ENCODE data around the gene DKC1. TPM values are rescaled to one million over a fixed set of nuclear protein-coding genes. Genes with fewer than 3 reads are reported as not detected.
A peak's percentile ranks its signal among the peaks of the same experiment; 100 is the strongest.

Gene DKC1
- total and polyA plus RNA-seq, 10 donors: 32.0 to 54.4 (median 39.0) TPM

- Histone ChIP-seq H3K27ac (peak overlapping the region in 6 of 8 donors; percentile 21 to 90 (median 74)), H3K27me3 (replicated peaks in 1 of 7) (no peaks in the 10 kb centered on the region), H3K4me1 (peaks cover 6 to 81% (median 64%) of the 10 kb centered on the region in 6 donors), H3K4me3 (no peak overlapping the region), H3K36me3 (no peaks in the 10 kb centered on the region), H3K9me3 (peaks cover 0 to 10% (median 0%) of the 10 kb centered on the region in 8 donors)
- intact Hi-C loops (cut with DNase I; ENCODE audit: low total_unique reads): no loop called here
- TF ChIP-seq POLR2A (IDR thresholded peaks at IDR 0.05) (no peak), CTCF (IDR thresholded peaks at IDR 0.05 in 8 of 11, conservative IDR thresholded peaks at IDR 0.05 in 3 of 11) (peak in 1 of 11 experiments; percentile 3)
- no peak for DNase-seq
- WGBS, 5 donors: 42 to 72% (median 55%) methylated on average over 2 of the region's 2 CpGs
These were observed 37.5 kb upstream of the DKC1 start for GRCh38 chrX:154724993-154725756.

DNA sequence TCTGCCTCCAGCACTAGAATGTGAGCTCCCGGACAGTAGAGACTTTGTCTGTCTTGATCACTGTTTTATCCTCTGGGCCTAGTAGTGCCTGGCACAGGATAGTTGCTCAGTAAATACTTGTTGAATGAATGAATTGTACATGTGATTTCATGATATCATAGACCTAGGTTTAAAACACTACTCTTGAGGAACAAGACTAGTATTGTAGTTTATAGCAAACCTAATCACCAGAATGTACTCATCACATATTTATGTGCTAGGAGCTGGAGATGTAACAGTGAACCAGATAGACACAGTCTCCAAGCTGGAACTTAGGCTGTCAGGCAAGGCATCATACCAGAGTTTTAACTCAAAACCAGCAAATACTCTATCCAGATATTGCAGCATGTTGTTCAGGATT lies 35.2 kb upstream of the DKC1 start:
- TF ChIP-seq CTCF (IDR thresholded peaks at IDR 0.05 in 8 of 11, conservative IDR thresholded peaks at IDR 0.05 in 3 of 11) (no peak), POLR2A (IDR thresholded peaks at IDR 0.05) (no peak), POLR2AphosphoS5 (IDR thresholded peaks at IDR 0.05) (no peak)
- H3K4me3 ChIP-seq: no peak overlapping the region
- H3K27ac ChIP-seq: peak overlapping the region in 6 of 8 donors; percentile 36 to 90 (median 84)
- DNase-seq: no peak
- no peaks in the 10 kb centered on the region for H3K9me3 ChIP-seq
- peaks cover 6 to 100% (median 83%) of the 10 kb centered on the region in 6 donors for H3K4me1 ChIP-seq
- H3K27me3 ChIP-seq (replicated peaks in 1 of 7): no peaks in the 10 kb centered on the region
- intact Hi-C loops (cut with DNase I; ENCODE audit: low total_unique reads): no loop called here
- WGBS, 5 donors: 83 to 94% (median 90%) methylated on average over 1 of the region's 1 CpG
- H3K36me3 ChIP-seq: no peaks in the 10 kb centered on the region

DNA sequence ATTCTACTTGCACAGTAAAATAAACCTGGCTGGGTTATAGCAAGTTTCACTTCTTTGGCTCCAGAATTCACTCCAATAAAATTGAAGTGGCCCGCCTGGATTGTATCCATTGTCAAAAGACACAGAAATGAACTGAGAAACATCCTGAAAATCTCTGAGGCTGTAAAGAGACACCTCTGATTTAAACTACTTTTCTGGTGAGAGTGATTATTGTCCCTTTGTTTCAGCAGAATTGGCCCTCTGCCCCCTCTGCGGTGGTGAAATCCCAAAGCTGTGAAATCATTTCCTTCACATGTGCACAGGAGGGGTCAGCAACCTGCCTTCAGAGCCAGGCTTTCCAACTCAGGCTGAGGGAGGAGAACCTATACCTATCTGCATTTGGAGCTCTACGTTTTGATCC lies 34.8 kb upstream of the DKC1 start:
- Histone ChIP-seq H3K9me3 (no peaks in the 10 kb centered on the region), H3K4me1 (peaks cover 6 to 100% (median 87%) of the 10 kb centered on the region in 6 donors), H3K36me3 (no peaks in the 10 kb centered on the region), H3K4me3 (no peak overlapping the region), H3K27ac (peak overlapping the region in 6 of 8 donors; percentile 36 to 90 (median 84)), H3K27me3 (replicated peaks in 1 of 7) (no peaks in the 10 kb centered on the region)
- 33 to 54% (median 45%) methylated on average over 2 to 3 of the region's 3 CpGs for WGBS, 5 donors
- intact Hi-C loops (cut with DNase I; ENCODE audit: low total_unique reads): no loop called here
- TF ChIP-seq POLR2A (IDR thresholded peaks at IDR 0.05): no peak
- TF ChIP-seq CTCF (IDR thresholded peaks at IDR 0.05 in 8 of 11, conservative IDR thresholded peaks at IDR 0.05 in 3 of 11): no peak
- TF ChIP-seq POLR2AphosphoS5 (IDR thresholded peaks at IDR 0.05): peak in 1 of 3 donors; percentile 37
- DNase-seq: no peak

GRCh38 chrX:154728431-154729190 lies 34.1 kb upstream of the DKC1 start:
- no peaks in the 10 kb centered on the region for H3K27me3 ChIP-seq (replicated peaks in 1 of 7)
- H3K36me3 ChIP-seq: no peaks in the 10 kb centered on the region
- H3K4me1 ChIP-seq: peaks cover 11 to 100% (median 89%) of the 10 kb centered on the region in 6 donors
- WGBS, 5 donors: 59 to 73% (median 61%) methylated on average over 7 of the region's 7 CpGs
- H3K27ac ChIP-seq: peak overlapping the region in 6 of 8 donors; percentile 65 to 90 (median 84)
- TF ChIP-seq CTCF (IDR thresholded peaks at IDR 0.05 in 8 of 11, conservative IDR thresholded peaks at IDR 0.05 in 3 of 11) (no peak), POLR2AphosphoS5 (IDR thresholded peaks at IDR 0.05) (no peak), POLR2A (IDR thresholded peaks at IDR 0.05) (no peak)
- no peak overlapping the region for H3K4me3 ChIP-seq
- intact Hi-C loops (cut with DNase I; ENCODE audit: low total_unique reads): no loop called here
- no peaks in the 10 kb centered on the region for H3K9me3 ChIP-seq
- DNase-seq: no peak
